Transverse colon (tissue), 4 donors: Measurements from ENCODE around the gene MEGF10.

ENCODE experiments used
- CTCF ChIP-seq, 5 experiments: fragments of 200-600 bp in 3 of 5; fragments of 450-650 bp in 2 of 5; sonication (generic) in 3 of 5; IDR thresholded peaks; 1 replicate in 2 of 5; 2 replicates in 3 of 5; pipeline ENCODE4 v1.5.1; 2016 to 2017; ENCODE audit warnings: antibody characterized with exemption in 5 of 5, inconsistent platforms in 3 of 5, mild to moderate bottlenecking in 2 of 5, moderate library complexity in 1 of 5
- EP300 ChIP-seq: sonication (generic); formaldehyde crosslinking; IDR thresholded peaks from one replicate; pipeline ENCODE4 v1.6.1; 2017; ENCODE audit warnings: antibody characterized with exemption, low read depth
- POLR2A ChIP-seq: fragments of 450-650 bp; IDR thresholded peaks from one replicate; pipeline ENCODE4 v1.6.1; 2016; ENCODE audit warnings: antibody characterized with exemption, mild to moderate bottlenecking, moderate library complexity
- POLR2AphosphoS5 ChIP-seq, 3 donors: sonication (generic); formaldehyde crosslinking; IDR thresholded peaks; one replicate each; pipeline ENCODE4 v1.6.1; 2016; ENCODE audit warnings: antibody characterized with exemption in 3 of 3

GRCh38 chr5:127313847-127314473 is 23.4 kb downstream of the MEGF10 start:
- TF ChIP-seq POLR2A (no peak), POLR2AphosphoS5 (IDR thresholded peaks at IDR 0.05) (no peak), CTCF (IDR thresholded peaks at IDR 0.05) (peak; percentile 66 to 76 (median 66)), EP300 (no peak)
